Kidney epithelial cell (primary cell): ENCODE data around the gene TNFRSF18. TPM values are rescaled to one million over a fixed set of nuclear protein-coding genes. Genes with fewer than 3 reads are reported as not detected.

Source experiments
- DNase-seq: peaks from one replicate; pipeline ENCODE4 v3.0.0-alpha.2; 2010; ENCODE audit warnings: low read depth
- H3K27me3 ChIP-seq: 2 replicates; pipeline ENCODE4 v1.6.0; 2011; ENCODE audit warnings: low read length; ENCODE audit not compliant: control insufficient read depth, insufficient read depth
- H3K36me3 ChIP-seq: 2 replicates; pipeline ENCODE4 v1.5.1; 2011; ENCODE audit warnings: low read length; ENCODE audit not compliant: control insufficient read depth, insufficient read depth
- H3K4me3 ChIP-seq: 2 replicates; pipeline ENCODE4 v1.5.1; 2011; ENCODE audit warnings: low read depth, mild to moderate bottlenecking, control low read depth, low read length
- CTCF ChIP-seq: IDR thresholded peaks from 2 replicates; pipeline ENCODE4 v1.5.1; 2011; ENCODE audit warnings: mild to moderate bottlenecking, moderate library complexity, low read length, control low read depth, inconsistent platforms; ENCODE audit not compliant: insufficient read depth, poor library complexity, severe bottlenecking
- total RNA-seq: library from RNA; depleted of rRNA; stranded (reverse); fragments of >200 nt; gene quantifications from 2 replicates; pipeline ENCODE4 v1.2.3, GENCODE V29; 2015

The TNFRSF18 gene
- total RNA-seq, 1 donor from 2014 or later = 0.67 TPM

- Histone ChIP-seq H3K4me3 (no peak overlapping the region), H3K27me3 (peaks cover 59% of the 10 kb centered on the region), H3K36me3 (no peaks in the 10 kb centered on the region)
- DNase-seq = no peak
- TF ChIP-seq CTCF = no peak
Measured at GRCh38 chr1:1175221-1176062, 30.9 kb downstream of the TNFRSF18 start.

- no peak for DNase-seq
- TF ChIP-seq CTCF = no peak
Measured at GRCh38 chr1:1173793-1174415, 32.5 kb downstream of the TNFRSF18 start, which contains the start of gene TTLL10. TSS of gene TTLL10 (plus strand) at chr1:1173880. CDS start at chr1:1179216, 5,336 bp downstream.

GRCh38 chr1:1173061-1173792 lies 33.2 kb downstream of the TNFRSF18 start:
- H3K27me3 ChIP-seq = peaks cover 46% of the 10 kb centered on the region
- DNase-seq = no peak

More at GRCh38 chr1:1173793-1174415, 32.5 kb downstream of the TNFRSF18 start, which contains the start of gene TTLL10:
- Histone ChIP-seq H3K36me3 (peaks cover 1% of the 10 kb centered on the region), H3K4me3 (no peak within 1 kb of the TSS), H3K27me3 (peaks cover 50% of the 10 kb centered on the region)

GRCh38 chr1:1171546-1172340 lies 34.6 kb downstream of the TNFRSF18 start:
- Histone ChIP-seq H3K36me3 (peaks cover 1% of the 10 kb centered on the region), H3K4me3 (no peak overlapping the region), H3K27me3 (peaks cover 33% of the 10 kb centered on the region)
- no peak for TF ChIP-seq CTCF
- no peak for DNase-seq

More at GRCh38 chr1:1173061-1173792, 33.2 kb downstream of the TNFRSF18 start:
- TF ChIP-seq CTCF = no peak
- Histone ChIP-seq H3K4me3 (no peak overlapping the region), H3K36me3 (peaks cover 1% of the 10 kb centered on the region)

GRCh38 chr1:1171161-1171545 lies 35.2 kb downstream of the TNFRSF18 start:
- no peak for DNase-seq
- Histone ChIP-seq H3K36me3 (peaks cover 1% of the 10 kb centered on the region), H3K4me3 (no peak overlapping the region), H3K27me3 (peaks cover 28% of the 10 kb centered on the region)
- TF ChIP-seq CTCF = no peak
